Measurements from ENCODE around the gene CHD9. TPM values are rescaled to one million over a fixed set of nuclear protein-coding genes. Genes with fewer than 3 reads are reported as not detected.
"Not testable (repeated sequence)": the region's sequence is repeated elsewhere in the genome, so short reads cannot be mapped to it uniquely, and the experiment has no call there.

The CHD9 gene
- total RNA-seq, 2 donors from 2014 or later = 16.0 to 19.5 TPM

DNA sequence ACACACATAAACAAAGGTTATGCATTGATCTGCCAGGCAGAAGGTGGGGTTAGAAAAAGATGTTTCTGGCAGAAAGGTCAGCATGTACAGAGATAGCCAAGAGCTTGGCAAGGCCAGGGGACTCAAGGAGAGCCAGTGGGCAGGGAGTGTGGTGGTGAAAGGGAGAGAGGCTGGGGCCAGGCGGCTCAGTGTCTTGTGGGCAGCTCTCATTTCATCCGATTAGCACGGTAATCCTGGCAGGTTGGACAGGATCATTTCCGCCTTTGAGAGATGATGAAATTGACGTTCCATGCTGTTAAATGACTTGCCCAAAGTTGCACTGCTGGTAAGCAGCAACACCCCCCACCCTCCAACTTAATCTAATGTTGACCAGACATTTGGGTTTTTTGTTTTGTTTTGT is 3.6 kb downstream of the CHD9 start:
- no peaks in the 10 kb centered on the region for H3K36me3 Mint-ChIP-seq (ENCODE audit: low read depth)
- peaks cover 20% of the 10 kb centered on the region for H3K4me1 Mint-ChIP-seq
- H3K9me3 Mint-ChIP-seq = no peaks in the 10 kb centered on the region
- H3K27me3 Mint-ChIP-seq = no peaks in the 10 kb centered on the region
- peak overlapping the region; percentile 32 for H3K27ac Mint-ChIP-seq
- ATAC-seq (replicated peaks) = no peak
- no peak overlapping the region for H3K4me3 Mint-ChIP-seq

- no peak for ATAC-seq (replicated peaks)
- Mint-ChIP-seq H3K27me3 (no peaks in the 10 kb centered on the region), H3K4me1 (peaks cover 20% of the 10 kb centered on the region), H3K9me3 (no peaks in the 10 kb centered on the region), H3K4me3 (no peak overlapping the region), H3K36me3 (ENCODE audit: low read depth) (no peaks in the 10 kb centered on the region), H3K27ac (peak overlapping the region; percentile 32)
Measured at GRCh38 chr16:53058882-53059281, 4.1 kb downstream of the CHD9 start.

- Mint-ChIP-seq H3K36me3 (ENCODE audit: low read depth) (no peaks in the 10 kb centered on the region), H3K4me1 (peaks cover 20% of the 10 kb centered on the region), H3K4me3 (no peak overlapping the region), H3K27ac (no peak overlapping the region), H3K9me3 (no peaks in the 10 kb centered on the region), H3K27me3 (no peaks in the 10 kb centered on the region)
- no peak for ATAC-seq (replicated peaks)
Measured at GRCh38 chr16:53059672-53060071, 4.9 kb downstream of the CHD9 start.

DNA sequence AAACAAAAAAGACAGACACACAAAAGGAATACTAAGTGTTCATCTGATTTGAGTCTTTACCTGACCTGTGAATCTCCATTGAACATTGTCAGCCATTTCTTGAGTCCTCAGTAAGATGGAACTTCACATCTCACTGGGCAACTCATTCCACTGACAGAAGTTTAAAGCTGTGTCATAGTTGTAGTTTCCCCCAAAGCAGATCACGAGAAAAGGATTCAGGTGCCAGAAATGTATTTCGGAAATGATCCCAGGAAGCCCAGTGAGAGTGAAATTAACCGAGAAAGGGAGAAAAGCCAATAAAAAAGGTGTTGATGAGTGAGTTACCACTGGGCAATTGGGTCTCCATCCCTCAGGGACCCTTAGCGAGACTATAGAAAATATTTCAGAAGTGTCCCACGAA is 6.5 kb downstream of the CHD9 start:
- no peaks in the 10 kb centered on the region for H3K36me3 Mint-ChIP-seq (ENCODE audit: low read depth)
- no peak for ATAC-seq (replicated peaks)
- H3K27me3 Mint-ChIP-seq = no peaks in the 10 kb centered on the region
- H3K4me1 Mint-ChIP-seq = peaks cover 20% of the 10 kb centered on the region
- H3K9me3 Mint-ChIP-seq = no peaks in the 10 kb centered on the region
- H3K4me3 Mint-ChIP-seq = peak overlapping the region; percentile 10
- H3K27ac Mint-ChIP-seq = no peak overlapping the region

- Mint-ChIP-seq H3K9me3 (no peaks in the 10 kb centered on the region), H3K4me1 (peaks cover 20% of the 10 kb centered on the region), H3K4me3 (peak overlapping the region; percentile 27), H3K27me3 (no peaks in the 10 kb centered on the region), H3K36me3 (ENCODE audit: low read depth) (no peaks in the 10 kb centered on the region), H3K27ac (no peak overlapping the region)
- peak; percentile 85 for ATAC-seq (replicated peaks)
Measured at GRCh38 chr16:53061701-53062159, 6.9 kb downstream of the CHD9 start.

GRCh38 chr16:53064081-53064578 is 9.3 kb downstream of the CHD9 start:
- H3K27ac Mint-ChIP-seq = no peak overlapping the region
- H3K9me3 Mint-ChIP-seq = no peaks in the 10 kb centered on the region
- no peak overlapping the region for H3K4me3 Mint-ChIP-seq
- H3K36me3 Mint-ChIP-seq (ENCODE audit: low read depth) = no peaks in the 10 kb centered on the region
- H3K4me1 Mint-ChIP-seq = peaks cover 20% of the 10 kb centered on the region
- ATAC-seq (replicated peaks) = no peak
- no peaks in the 10 kb centered on the region for H3K27me3 Mint-ChIP-seq

- Mint-ChIP-seq H3K4me1 (peaks cover 24% of the 10 kb centered on the region), H3K9me3 (no peaks in the 10 kb centered on the region)
- ATAC-seq (replicated peaks) = no peak
Measured at GRCh38 chr16:53065461-53066061, 10.8 kb downstream of the CHD9 start.

DNA sequence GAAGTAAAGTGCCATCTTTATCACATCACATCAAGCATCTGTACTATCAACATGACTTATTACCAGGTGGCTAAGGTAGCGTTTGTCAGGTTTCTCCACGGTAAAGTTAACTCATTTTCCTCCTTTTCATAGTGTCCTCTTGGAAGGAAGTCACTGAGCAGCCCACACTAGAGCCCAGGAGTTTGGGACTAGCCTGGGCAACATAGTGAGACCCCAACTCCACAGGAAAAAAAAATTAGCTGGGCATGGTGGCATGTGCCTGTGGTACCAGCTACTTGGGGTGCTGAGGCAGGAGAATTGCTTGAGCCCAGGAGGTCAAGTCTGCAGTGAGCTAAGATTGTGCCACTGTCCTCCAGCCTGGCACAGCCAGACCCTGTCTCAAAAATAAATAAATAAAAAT is 12.9 kb downstream of the CHD9 start:
- Mint-ChIP-seq H3K9me3 (no peaks in the 10 kb centered on the region), H3K36me3 (ENCODE audit: low read depth) (no peaks in the 10 kb centered on the region), H3K4me1 (peaks cover 12% of the 10 kb centered on the region), H3K27me3 (no peaks in the 10 kb centered on the region), H3K27ac (no peak overlapping the region), H3K4me3 (no peak overlapping the region)
- ATAC-seq (replicated peaks) = no peak

More at GRCh38 chr16:53065461-53066061, 10.8 kb downstream of the CHD9 start:
- no peaks in the 10 kb centered on the region for H3K36me3 Mint-ChIP-seq (ENCODE audit: low read depth)
- no peak overlapping the region for H3K4me3 Mint-ChIP-seq
- no peaks in the 10 kb centered on the region for H3K27me3 Mint-ChIP-seq
- H3K27ac Mint-ChIP-seq = no peak overlapping the region

GRCh38 chr16:53068423-53068833 is 13.6 kb downstream of the CHD9 start:
- peak overlapping the region; percentile 7 for H3K4me3 Mint-ChIP-seq
- H3K27me3 Mint-ChIP-seq = no peaks in the 10 kb centered on the region
- H3K27ac Mint-ChIP-seq = no peak overlapping the region
- no peaks in the 10 kb centered on the region for H3K36me3 Mint-ChIP-seq (ENCODE audit: low read depth)
- peaks cover 12% of the 10 kb centered on the region for H3K4me1 Mint-ChIP-seq
- H3K9me3 Mint-ChIP-seq = no peaks in the 10 kb centered on the region
- ATAC-seq (replicated peaks) = peak; percentile 48

DNA sequence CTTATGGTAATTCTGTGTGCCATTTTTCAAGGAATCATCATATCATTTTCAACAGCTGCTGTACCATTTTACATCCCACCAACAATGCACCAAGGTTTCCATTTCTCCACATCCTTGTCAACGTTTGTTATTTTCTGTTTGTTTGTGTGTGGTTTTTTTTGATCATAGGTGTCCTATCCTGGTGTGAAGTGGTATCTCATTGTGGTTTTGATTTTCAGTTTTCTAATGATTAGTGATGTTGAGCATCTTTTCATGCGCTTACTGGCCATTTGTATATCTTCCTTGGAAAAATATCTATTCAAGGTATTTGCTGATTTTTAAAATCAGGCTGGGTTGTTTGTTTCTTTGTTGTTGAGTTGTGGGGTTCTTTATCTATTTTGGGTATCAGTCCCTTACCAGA is 15.0 kb downstream of the CHD9 start:
- Mint-ChIP-seq H3K27me3 (no peaks in the 10 kb centered on the region), H3K4me3 (no peak overlapping the region), H3K27ac (no peak overlapping the region), H3K4me1 (peaks cover 12% of the 10 kb centered on the region), H3K9me3 (no peaks in the 10 kb centered on the region), H3K36me3 (ENCODE audit: low read depth) (no peaks in the 10 kb centered on the region)
- ATAC-seq (replicated peaks) = no peak

DNA sequence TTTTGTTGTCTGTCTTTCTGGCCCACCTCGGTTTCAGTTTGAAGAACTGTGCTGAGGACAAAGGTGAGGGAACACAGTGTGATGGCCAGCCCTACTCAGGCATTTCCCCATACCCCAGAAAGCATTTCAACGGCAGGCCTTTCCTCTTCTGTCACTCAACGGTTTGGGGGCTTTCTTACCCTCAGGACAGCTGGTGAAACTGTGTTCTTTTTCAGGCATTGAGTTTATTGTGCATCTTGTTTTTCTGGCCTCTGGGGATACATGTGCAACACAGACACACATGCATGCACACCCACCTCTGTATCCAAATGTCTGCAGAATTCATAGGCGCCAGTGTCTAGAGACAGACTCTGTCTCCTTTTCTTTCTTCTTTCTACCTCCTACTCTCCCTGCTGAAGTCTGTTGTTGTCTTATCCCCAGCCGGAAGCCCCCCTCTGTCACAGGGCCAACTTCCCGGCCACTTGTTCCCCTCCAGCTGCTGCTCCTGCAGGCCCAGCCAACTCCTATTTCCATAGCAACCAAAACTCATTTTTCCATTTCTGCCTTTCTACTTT is 17.0 kb downstream of the CHD9 start:
- no peak overlapping the region for H3K27ac Mint-ChIP-seq
- no peak for ATAC-seq (replicated peaks)
- H3K4me3 Mint-ChIP-seq = no peak overlapping the region

DNA sequence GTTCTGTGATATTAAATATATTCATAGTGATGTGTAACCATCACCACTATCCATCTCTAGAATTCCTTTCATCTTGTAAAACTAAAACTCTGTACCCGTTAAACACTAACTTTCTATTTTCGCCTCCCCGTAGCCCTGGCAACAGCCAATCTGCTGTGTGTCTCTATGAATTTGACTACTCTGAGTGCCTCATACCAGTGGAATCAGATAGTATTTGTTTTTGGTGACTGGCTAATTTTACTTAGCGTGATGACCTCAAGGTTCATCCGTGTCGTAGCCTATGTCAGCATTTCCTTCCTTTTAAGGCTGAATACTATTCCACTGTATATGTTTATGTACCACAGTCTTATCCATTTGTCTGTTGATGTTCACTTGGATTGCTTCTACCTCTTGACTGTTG is 18.2 kb downstream of the CHD9 start:
- Mint-ChIP-seq H3K27me3 (no peaks in the 10 kb centered on the region), H3K9me3 (no peaks in the 10 kb centered on the region)

More for the DNA sequence above, 17.0 kb downstream of the CHD9 start:
- Mint-ChIP-seq H3K36me3 (ENCODE audit: low read depth) (no peaks in the 10 kb centered on the region), H3K9me3 (no peaks in the 10 kb centered on the region), H3K4me1 (peaks cover 12% of the 10 kb centered on the region), H3K27me3 (no peaks in the 10 kb centered on the region)

DNA sequence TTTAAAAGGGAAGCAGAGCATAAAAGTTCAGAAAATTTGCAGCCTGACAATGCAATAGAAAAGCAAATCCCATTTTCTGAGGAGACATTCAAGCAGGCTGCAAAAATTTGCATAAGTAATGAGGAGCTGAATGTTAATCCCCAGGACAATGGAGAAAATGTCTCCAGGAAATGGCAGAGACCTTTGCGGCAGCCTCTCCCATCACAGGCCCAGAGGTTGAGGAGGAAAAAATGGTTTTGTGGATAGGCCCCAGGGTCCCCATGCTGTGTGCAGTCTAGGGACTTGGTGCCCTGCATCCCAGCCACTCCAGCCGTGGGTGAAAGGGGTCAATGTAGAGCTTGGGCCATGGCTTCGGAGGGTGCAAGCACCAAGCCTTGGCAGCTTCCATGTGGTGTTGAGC is 19.5 kb downstream of the CHD9 start:
- not testable (repeated sequence) for H3K4me1 Mint-ChIP-seq; H3K36me3 Mint-ChIP-seq (ENCODE audit: low read depth); ATAC-seq (replicated peaks); H3K27ac Mint-ChIP-seq; H3K9me3 Mint-ChIP-seq; H3K27me3 Mint-ChIP-seq; H3K4me3 Mint-ChIP-seq

More for the DNA sequence above, 18.2 kb downstream of the CHD9 start:
- H3K4me3 Mint-ChIP-seq = no peak overlapping the region
- H3K4me1 Mint-ChIP-seq = peaks cover 14% of the 10 kb centered on the region
- H3K36me3 Mint-ChIP-seq (ENCODE audit: low read depth) = no peaks in the 10 kb centered on the region
- H3K27ac Mint-ChIP-seq = no peak overlapping the region
- no peak for ATAC-seq (replicated peaks)

- H3K4me3 Mint-ChIP-seq; H3K27ac Mint-ChIP-seq; H3K36me3 Mint-ChIP-seq (ENCODE audit: low read depth); H3K4me1 Mint-ChIP-seq; H3K27me3 Mint-ChIP-seq; ATAC-seq (replicated peaks); H3K9me3 Mint-ChIP-seq: not testable (repeated sequence)
Measured at GRCh38 chr16:53075461-53075860, 20.7 kb downstream of the CHD9 start.

DNA sequence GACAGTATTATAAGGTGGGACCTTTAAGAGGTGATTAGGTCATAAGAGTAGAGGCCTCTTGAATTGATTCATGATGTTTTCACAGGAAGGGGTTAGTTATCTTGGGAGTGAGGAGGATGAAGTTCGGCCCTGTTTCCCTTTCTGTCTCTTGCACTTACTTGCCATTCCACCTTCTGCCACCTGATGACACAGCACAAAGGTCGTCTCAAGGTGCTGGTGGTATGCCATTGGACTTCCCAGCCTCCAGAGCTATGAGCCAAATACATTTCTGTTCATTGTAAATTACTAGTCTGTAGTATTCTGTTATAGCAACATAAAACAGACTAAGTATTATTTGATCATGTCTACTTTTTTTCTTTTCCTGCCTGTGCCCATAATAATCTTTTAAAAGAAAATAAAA is 23.5 kb downstream of the CHD9 start:
- Mint-ChIP-seq H3K9me3 (no peaks in the 10 kb centered on the region), H3K27ac (no peak overlapping the region), H3K4me1 (peaks cover 10% of the 10 kb centered on the region), H3K36me3 (ENCODE audit: low read depth) (no peaks in the 10 kb centered on the region), H3K27me3 (no peaks in the 10 kb centered on the region), H3K4me3 (no peak overlapping the region)
- no peak for ATAC-seq (replicated peaks)

Data from activated T-helper 17 cell treated with anti-CD3 and anti-CD28 coated beads, Interleukin-2, amount 50 U/mL, for 72 hours (primary cell).